Measurements from ENCODE around the gene C1QA.
A peak's percentile ranks its signal among the peaks of the same experiment; 100 is the strongest.
"Not testable (repeated sequence)": the region's sequence is repeated elsewhere in the genome, so short reads cannot be mapped to it uniquely, and the experiment has no call there.

C1QA gene

GRCh38 chr1:22673486-22674409 is 37.3 kb downstream of the C1QA start:
- DNase-seq (ENCODE audit: low read depth): peak; percentile 24

- no peak for DNase-seq (ENCODE audit: low read depth)
These were observed 38.0 kb downstream of the C1QA start for GRCh38 chr1:22674410-22674749.

GRCh38 chr1:22676151-22676550 is 39.7 kb downstream of the C1QA start:
- DNase-seq (ENCODE audit: low read depth): not testable (repeated sequence)

- DNase-seq (ENCODE audit: low read depth): no peak
These were observed 40.6 kb downstream of the C1QA start for GRCh38 chr1:22676916-22677583.

- DNase-seq (ENCODE audit: low read depth): no peak
These were observed 41.8 kb downstream of the C1QA start for GRCh38 chr1:22677931-22678896.

- no peak for DNase-seq (ENCODE audit: low read depth)
These were observed 44.3 kb downstream of the C1QA start for GRCh38 chr1:22680726-22681125.

- DNase-seq (ENCODE audit: low read depth): no peak
These were observed 45.3 kb downstream of the C1QA start for GRCh38 chr1:22681556-22682276.

GRCh38 chr1:22683547-22683946 is 47.1 kb downstream of the C1QA start:
- no peak for DNase-seq (ENCODE audit: low read depth)

- DNase-seq (ENCODE audit: low read depth): no peak
These were observed 49.2 kb downstream of the C1QA start for GRCh38 chr1:22685591-22686059.

GRCh38 chr1:22687191-22687590 is 50.8 kb downstream of the C1QA start:
- DNase-seq (ENCODE audit: low read depth): no peak

- DNase-seq (ENCODE audit: low read depth): no peak
These were observed 52.0 kb downstream of the C1QA start for GRCh38 chr1:22688466-22688865.
